Purkinje cell (primary cell): ENCODE measurements around the gene KRT10. TPM values are rescaled to one million over a fixed set of nuclear protein-coding genes. Genes with fewer than 3 reads are reported as not detected.

Experiments
- polyA plus RNA-seq: library from polyadenylated mRNA; unstranded; fragments of >200 nt; fragmentation: Nextera tagmentation; gene quantifications from 2 replicates; pipeline ENCODE4 v1.2.1, GENCODE V29; 2014

Gene KRT10
- polyA plus RNA-seq, result 45.5 and 59.0 TPM in 2 replicates

DNA sequence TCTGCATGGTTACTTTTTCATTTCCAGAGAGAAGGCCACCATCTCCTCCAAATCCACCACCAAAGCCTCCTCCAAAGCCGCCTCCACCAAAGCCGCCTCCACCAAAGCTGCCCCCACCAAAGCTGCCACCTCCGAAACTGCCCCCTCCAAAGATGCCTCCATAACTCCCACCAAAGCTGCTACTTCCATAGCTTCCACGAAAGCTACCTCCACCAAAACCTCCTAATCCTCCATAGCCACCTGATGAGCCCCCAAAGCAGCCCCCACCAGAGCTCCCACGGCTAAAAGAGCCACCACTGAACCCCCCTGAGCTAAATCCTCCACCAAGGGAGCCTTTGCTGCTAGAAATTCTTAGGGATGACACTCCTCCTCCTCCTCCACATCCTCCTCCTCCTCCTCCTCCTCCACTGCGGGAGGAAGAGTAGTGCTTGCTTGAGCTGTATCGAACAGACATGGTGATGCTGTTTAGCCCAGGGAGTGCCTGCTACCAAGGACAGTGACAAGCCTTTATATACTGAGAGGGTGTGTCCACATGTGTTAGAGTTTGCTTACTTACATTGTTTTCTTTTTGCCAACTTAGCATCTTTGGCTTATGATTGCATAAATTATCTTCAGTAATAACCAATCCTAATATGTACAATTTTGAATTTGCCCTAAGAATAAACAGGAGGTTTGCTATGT is at the start of gene KRT10:
TSS of gene KRT10 (minus strand) at position 483 of the 681 bp plus-strand sequence. CDS start at position 454, 29 bp downstream.

DNA sequence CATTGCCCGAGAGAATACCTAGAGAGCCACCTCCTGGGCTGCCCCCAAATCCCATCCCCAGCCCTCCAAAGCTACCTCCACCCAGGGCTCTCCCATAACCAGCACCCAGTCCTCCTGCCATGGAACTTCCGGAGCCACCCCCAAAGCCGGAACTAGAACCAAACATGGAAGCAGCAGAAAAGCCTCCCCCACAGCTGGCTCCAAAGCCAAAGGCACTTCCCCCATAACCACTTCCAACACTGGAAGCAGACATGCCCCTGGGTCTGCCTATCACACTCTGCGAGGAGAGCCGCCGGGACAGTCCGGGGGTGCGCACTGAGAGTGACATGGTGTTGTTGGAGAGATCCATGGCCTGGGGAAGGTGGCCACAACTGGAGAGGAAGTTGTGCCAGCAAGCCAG is 44.4 kb upstream of the KRT10 start, which contains the start of gene KRT12:
TSS of gene KRT12 (minus strand) at position 386 of the 400 bp plus-strand sequence. CDS start at position 349, 37 bp downstream.

DNA sequence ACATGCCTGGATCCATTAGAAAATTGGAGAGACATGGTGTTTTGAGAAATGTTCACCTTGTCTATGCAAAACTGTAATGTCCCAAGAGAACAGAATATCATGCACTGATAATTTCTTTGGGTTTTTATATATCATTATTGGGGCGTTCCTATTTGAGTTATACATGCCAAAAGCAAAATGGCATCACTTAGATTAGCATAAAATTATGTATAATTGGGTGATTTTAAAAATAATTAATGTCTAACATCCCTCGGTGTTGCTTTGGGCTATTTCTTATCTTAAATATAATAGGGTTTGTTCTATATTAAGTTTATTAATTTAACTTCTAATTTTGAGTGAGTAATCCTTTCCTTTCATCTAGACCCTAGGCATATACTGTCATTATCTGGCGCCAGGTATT is 22.6 kb downstream of the KRT10 start, which contains the start of gene KRT28:
TSS of gene KRT28 (minus strand) at position 101 of the 400 bp plus-strand sequence. CDS start at position 35, 66 bp downstream.

DNA sequence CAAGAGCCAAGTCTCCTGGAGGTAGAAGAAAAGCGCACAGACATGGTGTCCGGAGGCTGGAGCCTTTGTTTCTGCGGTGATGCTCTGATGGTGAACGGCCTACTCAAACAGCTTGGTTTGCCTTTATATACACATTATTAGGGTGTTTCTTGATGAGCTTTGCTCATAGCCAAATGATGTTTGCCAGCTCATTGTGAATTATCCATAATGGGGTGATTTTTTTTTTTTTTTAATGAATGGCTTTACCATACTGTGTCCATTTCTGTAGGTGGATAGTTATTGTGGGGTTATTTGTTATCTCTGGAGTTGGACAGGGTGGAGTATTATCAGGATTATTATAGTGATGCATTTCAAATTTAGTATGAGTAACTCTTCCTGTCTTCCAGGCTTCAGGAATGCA is 40.0 kb downstream of the KRT10 start, which contains the start of gene KRT27:
TSS of gene KRT27 (minus strand) at position 101 of the 400 bp plus-strand sequence. CDS start at position 44, 57 bp downstream.

DNA sequence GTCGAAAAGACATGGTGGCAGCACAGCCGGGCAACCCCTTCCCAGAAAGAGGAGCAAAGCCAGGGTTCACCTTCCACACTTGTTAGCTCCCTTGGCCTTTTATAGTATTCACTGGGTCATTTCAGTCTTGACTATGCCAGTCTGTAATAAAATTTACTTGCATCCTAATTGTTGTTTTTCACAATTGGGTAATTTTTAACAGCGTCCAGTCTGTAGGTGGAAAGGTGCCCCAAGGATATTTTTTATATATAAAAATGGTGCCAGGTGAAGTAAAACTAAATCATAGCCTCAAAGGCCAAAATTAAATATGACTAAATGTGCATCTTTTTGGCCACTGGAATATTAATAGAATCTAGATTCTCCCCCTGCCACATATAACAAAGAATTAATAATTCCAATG is 50.3 kb downstream of the KRT10 start, which contains the start of gene KRT26:
TSS of gene KRT26 (minus strand) at position 101 of the 400 bp plus-strand sequence. CDS start at position 13, 88 bp downstream.

Other genes starting within 250 kb of the KRT10 start
- gene SMARCE1, start 174.8 kb downstream of the KRT10 start, polyA plus RNA-seq, result 65.2 and 73.0 TPM in 2 replicates
- gene KRT222, start 157.4 kb downstream of the KRT10 start, polyA plus RNA-seq, result 172 and 190 TPM in 2 replicates
- gene KRT24, start 118.9 kb downstream of the KRT10 start, polyA plus RNA-seq, result 0.85 TPM in 1 of 2 replicates, not detected in the other
- 0.52 and 3.2 TPM in 2 replicates for gene KRT25, start 67.3 kb downstream of the KRT10 start, polyA plus RNA-seq
- gene KRT26, start 50.4 kb downstream of the KRT10 start, polyA plus RNA-seq, result not detected in 2 replicates
- not detected in 2 replicates for gene KRT27, start 40.1 kb downstream of the KRT10 start, polyA plus RNA-seq
- not detected in 2 replicates for gene KRT28, start 22.7 kb downstream of the KRT10 start, polyA plus RNA-seq
- not detected in 2 replicates for gene KRT12, start 44.6 kb upstream of the KRT10 start, polyA plus RNA-seq
- not detected in 2 replicates for gene KRT20, start 62.6 kb upstream of the KRT10 start, polyA plus RNA-seq
- 0.60 TPM in 1 of 2 replicates, not detected in the other for gene KRT23, start 115.0 kb upstream of the KRT10 start, polyA plus RNA-seq
- gene KRT39, start 144.3 kb upstream of the KRT10 start, polyA plus RNA-seq, result not detected in 2 replicates
- gene KRT40, start 161.7 kb upstream of the KRT10 start, polyA plus RNA-seq, result not detected in 2 replicates
- not detected in 2 replicates for gene KRTAP3-3, start 171.6 kb upstream of the KRT10 start, polyA plus RNA-seq
- not detected in 2 replicates for gene KRTAP3-2, start 177.3 kb upstream of the KRT10 start, polyA plus RNA-seq
- gene KRTAP3-1, start 186.5 kb upstream of the KRT10 start, polyA plus RNA-seq, result not detected in 2 replicates
- not detected in 2 replicates for gene KRTAP1-5, start 204.6 kb upstream of the KRT10 start, polyA plus RNA-seq
- gene KRTAP1-4, start 207.6 kb upstream of the KRT10 start, polyA plus RNA-seq, result not detected in 2 replicates
- not detected in 2 replicates for gene KRTAP1-3, start 212.3 kb upstream of the KRT10 start, polyA plus RNA-seq
- gene KRTAP1-1, start 218.8 kb upstream of the KRT10 start, polyA plus RNA-seq, result 0.28 TPM in 1 of 2 replicates, not detected in the other
- not detected in 2 replicates for gene KRTAP2-1, start 224.7 kb upstream of the KRT10 start, polyA plus RNA-seq
- not detected in 2 replicates for gene KRTAP2-2, start 232.6 kb upstream of the KRT10 start, polyA plus RNA-seq
- gene KRTAP2-3, start 237.5 kb upstream of the KRT10 start, polyA plus RNA-seq, result not detected in 2 replicates
- not detected in 2 replicates for gene KRTAP2-4, start 243.3 kb upstream of the KRT10 start, polyA plus RNA-seq